Brain microvascular endothelial cell (primary cell): ENCODE measurements around the gene TMCC1.

Experiments
- DNase-seq: peaks from one replicate; pipeline ENCODE4 v3.0.0-alpha.2; 2020
- H3K27ac ChIP-seq: fragments of 250-450 bp; sonication (Bioruptor Pico); 2 replicates; pipeline ENCODE4 v1.5.1; 2020; ENCODE audit warnings: mild to moderate bottlenecking, moderate library complexity
- H3K27me3 ChIP-seq: fragments of 250-450 bp; sonication (Bioruptor Pico); replicated peaks from 2 replicates; pipeline ENCODE4 v1.5.1; 2020; ENCODE audit warnings: mild to moderate bottlenecking
- H3K36me3 ChIP-seq: fragments of 250-450 bp; sonication (Bioruptor Pico); replicated peaks from 2 replicates; pipeline ENCODE4 v1.5.1; 2020; ENCODE audit warnings: mild to moderate bottlenecking
- H3K4me3 ChIP-seq: 2 replicates; pipeline ENCODE4 v1.5.1; 2011; ENCODE audit warnings: low read depth, mild to moderate bottlenecking, control low read depth, low read length, moderate library complexity
- in situ Hi-C: cut with HindIII; loops from 2 replicates; pipeline ENCODE4 v1.10.0; 2017; ENCODE audit warnings: low sequenced_read_pairs, low pct_ligation_motif_present
- TF ChIP-seq, protein P1 (sequence below): IDR thresholded peaks from 2 replicates; pipeline ENCODE4 v1.5.1; 2011; ENCODE audit warnings: low read depth, mild to moderate bottlenecking, moderate library complexity, low read length, control low read depth, inconsistent platforms; ENCODE audit errors: missing control alignments

The TMCC1 gene

DNA sequence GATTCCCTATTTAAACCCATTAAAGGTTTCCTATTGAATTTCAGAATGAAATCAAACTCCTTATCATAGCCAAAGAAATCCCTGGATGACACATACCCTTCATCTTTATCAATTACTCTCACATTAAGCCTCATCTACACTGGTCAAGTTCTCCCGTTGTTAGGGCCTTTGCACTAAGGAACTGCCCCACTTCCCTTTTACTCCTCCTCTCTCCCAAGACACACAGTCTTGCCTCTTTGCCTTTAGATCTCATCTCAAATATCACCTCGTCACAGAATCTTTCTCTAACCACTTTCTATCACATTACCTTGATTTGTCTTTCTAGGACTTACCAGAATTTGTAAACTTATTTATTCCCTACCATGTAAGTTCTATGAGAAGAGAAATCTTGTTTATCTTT is 117.6 kb downstream of the TMCC1 start:
- Histone ChIP-seq H3K27ac (no peak overlapping the region), H3K36me3 (no peaks in the 10 kb centered on the region), H3K4me3 (no peak overlapping the region), H3K27me3 (no peaks in the 10 kb centered on the region)
- no peak for DNase-seq
- TF ChIP-seq, protein P1, sequence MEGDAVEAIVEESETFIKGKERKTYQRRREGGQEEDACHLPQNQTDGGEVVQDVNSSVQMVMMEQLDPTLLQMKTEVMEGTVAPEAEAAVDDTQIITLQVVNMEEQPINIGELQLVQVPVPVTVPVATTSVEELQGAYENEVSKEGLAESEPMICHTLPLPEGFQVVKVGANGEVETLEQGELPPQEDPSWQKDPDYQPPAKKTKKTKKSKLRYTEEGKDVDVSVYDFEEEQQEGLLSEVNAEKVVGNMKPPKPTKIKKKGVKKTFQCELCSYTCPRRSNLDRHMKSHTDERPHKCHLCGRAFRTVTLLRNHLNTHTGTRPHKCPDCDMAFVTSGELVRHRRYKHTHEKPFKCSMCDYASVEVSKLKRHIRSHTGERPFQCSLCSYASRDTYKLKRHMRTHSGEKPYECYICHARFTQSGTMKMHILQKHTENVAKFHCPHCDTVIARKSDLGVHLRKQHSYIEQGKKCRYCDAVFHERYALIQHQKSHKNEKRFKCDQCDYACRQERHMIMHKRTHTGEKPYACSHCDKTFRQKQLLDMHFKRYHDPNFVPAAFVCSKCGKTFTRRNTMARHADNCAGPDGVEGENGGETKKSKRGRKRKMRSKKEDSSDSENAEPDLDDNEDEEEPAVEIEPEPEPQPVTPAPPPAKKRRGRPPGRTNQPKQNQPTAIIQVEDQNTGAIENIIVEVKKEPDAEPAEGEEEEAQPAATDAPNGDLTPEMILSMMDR = no peak
- in situ Hi-C loops = no loop called here

DNA sequence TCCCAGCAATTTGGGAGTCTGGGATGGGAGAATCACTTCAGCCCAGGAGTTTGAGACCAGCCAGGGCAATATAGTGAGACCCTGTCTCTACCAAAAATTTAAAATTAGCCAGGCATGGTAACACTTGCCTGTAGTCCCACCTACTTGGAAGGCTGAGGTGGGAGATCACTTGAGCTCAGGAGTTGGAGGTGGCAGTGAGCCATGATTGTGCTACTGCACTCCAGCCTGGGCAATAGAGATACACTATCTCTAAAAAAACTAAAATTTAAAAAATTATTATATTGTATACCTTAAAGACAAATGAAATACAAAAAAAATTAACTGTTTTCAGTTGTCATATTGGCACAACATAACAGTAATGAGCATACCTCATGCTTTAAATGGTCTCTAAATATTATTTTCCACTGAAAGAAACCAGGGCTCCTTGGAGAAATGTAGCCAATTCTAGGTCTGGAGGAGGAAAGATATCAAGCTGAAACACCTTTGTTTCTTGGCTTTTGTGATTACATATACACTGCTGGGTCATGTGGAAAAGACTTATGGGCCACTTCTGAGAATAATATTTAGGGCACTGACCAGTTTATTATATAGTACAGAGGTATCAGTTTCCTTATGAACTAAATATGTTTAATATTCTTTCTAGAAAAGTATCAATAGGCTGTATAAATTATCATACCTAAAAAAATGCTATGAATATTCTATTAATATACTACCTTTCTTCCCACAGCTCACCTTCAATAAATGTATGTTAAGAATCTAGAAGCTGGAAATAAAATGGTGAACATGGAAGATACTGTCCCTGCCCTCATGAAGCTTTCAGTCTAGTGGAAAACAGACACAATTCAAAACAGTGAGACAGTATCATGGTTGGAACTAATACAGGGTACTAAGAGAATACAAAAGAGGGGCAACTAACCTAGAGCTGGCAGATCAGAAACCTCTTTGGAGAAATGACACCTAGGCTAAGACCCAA is 119.5 kb downstream of the TMCC1 start:
- in situ Hi-C loops = no loop called here
- H3K27ac ChIP-seq = no peak overlapping the region
- DNase-seq = no peak

DNA sequence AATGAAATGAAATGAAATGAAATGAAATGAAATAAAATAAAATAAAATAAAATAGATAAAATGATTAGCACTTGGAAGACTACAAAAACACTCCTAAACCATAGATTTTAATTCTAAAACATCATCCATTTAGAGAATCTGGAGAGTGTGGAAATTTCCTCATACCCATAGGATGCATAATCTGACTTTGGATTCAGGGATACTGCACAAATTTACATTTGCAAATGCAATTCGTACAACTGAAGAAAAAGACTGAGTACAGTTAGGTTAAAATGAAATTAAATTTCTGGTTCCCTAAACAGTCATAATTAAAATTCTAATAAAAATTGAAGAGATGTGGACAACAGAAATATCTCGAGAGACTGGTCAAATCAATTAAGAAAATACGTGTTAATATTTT is 122.9 kb downstream of the TMCC1 start:
- H3K27me3 ChIP-seq = no peaks in the 10 kb centered on the region
- no peak for DNase-seq
- H3K4me3 ChIP-seq = no peak overlapping the region
- in situ Hi-C loops = no loop called here
- H3K27ac ChIP-seq = no peak overlapping the region
- TF ChIP-seq, protein P1 = no peak
- no peaks in the 10 kb centered on the region for H3K36me3 ChIP-seq

More for the DNA sequence above, 119.5 kb downstream of the TMCC1 start:
- H3K36me3 ChIP-seq = no peaks in the 10 kb centered on the region
- no peaks in the 10 kb centered on the region for H3K27me3 ChIP-seq
- no peak overlapping the region for H3K4me3 ChIP-seq
- TF ChIP-seq, protein P1 = no peak

DNA sequence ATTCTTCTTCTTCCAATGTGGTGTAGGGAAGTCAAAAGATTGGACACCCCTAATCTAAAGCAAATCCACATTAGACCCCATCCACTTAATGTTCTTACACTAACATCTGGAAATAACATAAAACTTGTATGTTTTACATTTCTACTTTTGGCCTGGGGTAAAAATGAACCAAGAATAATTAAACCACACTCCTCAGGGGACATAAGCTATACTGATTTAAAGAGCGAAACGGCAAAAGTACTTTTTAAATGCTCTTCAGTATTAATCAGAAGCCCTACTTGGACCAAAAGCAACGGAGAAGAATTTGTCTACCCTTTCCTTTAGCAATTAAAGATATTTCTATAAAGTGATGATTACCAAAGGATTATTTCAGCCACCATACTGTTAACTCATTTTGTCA is 123.9 kb downstream of the TMCC1 start:
- H3K27me3 ChIP-seq = no peaks in the 10 kb centered on the region
- no peaks in the 10 kb centered on the region for H3K36me3 ChIP-seq
- H3K27ac ChIP-seq = no peak overlapping the region
- H3K4me3 ChIP-seq = no peak overlapping the region
- in situ Hi-C loops = no loop called here
- no peak for DNase-seq
- TF ChIP-seq, protein P1 = no peak

DNA sequence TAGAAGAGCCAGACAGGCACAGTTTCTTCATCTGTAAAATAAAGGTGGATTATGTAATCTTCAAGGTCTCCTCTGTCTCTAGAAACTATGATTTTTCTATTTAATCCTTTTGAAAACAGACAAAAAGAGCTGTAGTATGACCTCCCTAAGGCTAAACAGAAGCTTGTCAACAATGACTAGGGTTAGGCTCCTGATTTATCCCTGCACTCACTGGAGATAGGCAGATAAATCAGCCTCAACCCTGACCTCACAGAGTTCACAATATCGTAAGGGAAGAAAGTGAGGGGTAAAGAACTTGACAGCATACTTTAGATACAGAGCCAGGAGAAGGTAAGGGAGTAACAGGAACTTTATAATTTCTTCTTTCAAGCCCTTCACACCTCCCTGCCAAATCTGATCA is 124.8 kb downstream of the TMCC1 start:
- TF ChIP-seq, protein P1 = no peak
- Histone ChIP-seq H3K27me3 (no peaks in the 10 kb centered on the region), H3K27ac (no peak overlapping the region), H3K36me3 (no peaks in the 10 kb centered on the region), H3K4me3 (no peak overlapping the region)
- in situ Hi-C loops = no loop called here
- no peak for DNase-seq
